BE2C (cell line): ENCODE results near the gene THSD7B.
A peak's percentile ranks its signal among the peaks of the same experiment; 100 is the strongest.

Source experiments
- DNase-seq: peaks from one replicate; pipeline ENCODE4 v3.0.0-alpha.2; 2020
- H3K27me3 ChIP-seq: fragments of 250-450 bp; sonication (Bioruptor Pico); 2 replicates; pipeline ENCODE4 v1.5.1; 2020; ENCODE audit warnings: mild to moderate bottlenecking
- H3K36me3 ChIP-seq: fragments of 250-450 bp; sonication (Bioruptor Pico); 2 replicates; pipeline ENCODE4 v1.5.1; 2020; ENCODE audit warnings: mild to moderate bottlenecking
- H3K4me1 ChIP-seq: fragments of 250-450 bp; sonication (Bioruptor Pico); 2 replicates; pipeline ENCODE4 v1.5.1; 2020
- H3K4me3 ChIP-seq: 2 replicates; pipeline ENCODE4 v1.5.1; 2011; ENCODE audit warnings: low read depth, low read length
- H3K9me3 ChIP-seq: fragments of 250-450 bp; sonication (Bioruptor Pico); 2 replicates; pipeline ENCODE4 v1.5.1; 2020
- TF ChIP-seq, protein P1 (sequence below): IDR thresholded peaks from 2 replicates; pipeline ENCODE4 v1.5.1; 2012; ENCODE audit warnings: mild to moderate bottlenecking, low read depth, low read length

THSD7B gene

DNA sequence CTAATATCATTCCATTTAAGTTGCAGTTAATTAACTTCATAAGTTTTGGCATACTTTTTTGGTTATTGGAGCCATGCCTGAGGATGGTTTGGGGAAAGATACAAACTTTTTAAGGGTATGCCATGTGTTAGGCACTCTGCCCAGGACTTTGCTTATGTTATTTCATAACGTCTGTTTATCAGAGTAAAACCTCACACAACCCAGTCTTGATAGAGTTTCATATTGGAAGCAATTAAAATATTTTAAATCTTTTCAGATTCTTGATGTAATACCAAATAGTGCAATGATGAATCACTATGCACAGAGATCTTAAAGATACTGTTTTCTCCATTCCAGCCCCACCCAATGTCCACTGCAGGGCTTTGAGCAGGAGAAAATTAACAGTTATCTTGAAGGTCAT lies 669.8 kb downstream of the THSD7B start:
- DNase-seq, result no peak
- no peak overlapping the region for H3K4me3 ChIP-seq
- H3K36me3 ChIP-seq, result no peaks in the 10 kb centered on the region

DNA sequence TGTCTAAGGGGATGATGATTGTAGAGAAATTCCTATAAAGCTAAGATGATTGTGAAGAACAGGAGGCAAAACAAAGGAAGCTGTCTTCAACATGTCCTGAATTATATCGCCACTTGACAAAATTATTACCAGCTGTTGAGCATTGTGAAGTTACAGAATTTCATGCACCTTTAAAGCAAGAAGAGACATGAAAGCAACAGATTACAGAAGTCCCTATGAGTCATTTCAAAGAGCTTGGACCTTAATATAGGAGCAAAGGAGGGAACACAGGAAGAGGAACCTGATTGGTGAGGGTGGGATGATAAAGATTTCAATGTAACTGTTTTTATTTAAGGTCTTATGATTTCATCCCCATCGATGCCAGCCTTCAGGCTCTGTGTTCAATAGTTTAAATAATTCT lies 672.0 kb downstream of the THSD7B start:
- H3K9me3 ChIP-seq, result no peaks in the 10 kb centered on the region
- H3K4me3 ChIP-seq, result no peak overlapping the region
- no peaks in the 10 kb centered on the region for H3K27me3 ChIP-seq
- no peaks in the 10 kb centered on the region for H3K36me3 ChIP-seq
- DNase-seq, result no peak
- no peaks in the 10 kb centered on the region for H3K4me1 ChIP-seq
- TF ChIP-seq, protein P1, sequence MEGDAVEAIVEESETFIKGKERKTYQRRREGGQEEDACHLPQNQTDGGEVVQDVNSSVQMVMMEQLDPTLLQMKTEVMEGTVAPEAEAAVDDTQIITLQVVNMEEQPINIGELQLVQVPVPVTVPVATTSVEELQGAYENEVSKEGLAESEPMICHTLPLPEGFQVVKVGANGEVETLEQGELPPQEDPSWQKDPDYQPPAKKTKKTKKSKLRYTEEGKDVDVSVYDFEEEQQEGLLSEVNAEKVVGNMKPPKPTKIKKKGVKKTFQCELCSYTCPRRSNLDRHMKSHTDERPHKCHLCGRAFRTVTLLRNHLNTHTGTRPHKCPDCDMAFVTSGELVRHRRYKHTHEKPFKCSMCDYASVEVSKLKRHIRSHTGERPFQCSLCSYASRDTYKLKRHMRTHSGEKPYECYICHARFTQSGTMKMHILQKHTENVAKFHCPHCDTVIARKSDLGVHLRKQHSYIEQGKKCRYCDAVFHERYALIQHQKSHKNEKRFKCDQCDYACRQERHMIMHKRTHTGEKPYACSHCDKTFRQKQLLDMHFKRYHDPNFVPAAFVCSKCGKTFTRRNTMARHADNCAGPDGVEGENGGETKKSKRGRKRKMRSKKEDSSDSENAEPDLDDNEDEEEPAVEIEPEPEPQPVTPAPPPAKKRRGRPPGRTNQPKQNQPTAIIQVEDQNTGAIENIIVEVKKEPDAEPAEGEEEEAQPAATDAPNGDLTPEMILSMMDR, result no peak

More for the DNA sequence above, 669.8 kb downstream of the THSD7B start:
- Histone ChIP-seq H3K9me3 (no peaks in the 10 kb centered on the region), H3K4me1 (no peaks in the 10 kb centered on the region), H3K27me3 (no peaks in the 10 kb centered on the region)
- TF ChIP-seq, protein P1, result no peak

DNA sequence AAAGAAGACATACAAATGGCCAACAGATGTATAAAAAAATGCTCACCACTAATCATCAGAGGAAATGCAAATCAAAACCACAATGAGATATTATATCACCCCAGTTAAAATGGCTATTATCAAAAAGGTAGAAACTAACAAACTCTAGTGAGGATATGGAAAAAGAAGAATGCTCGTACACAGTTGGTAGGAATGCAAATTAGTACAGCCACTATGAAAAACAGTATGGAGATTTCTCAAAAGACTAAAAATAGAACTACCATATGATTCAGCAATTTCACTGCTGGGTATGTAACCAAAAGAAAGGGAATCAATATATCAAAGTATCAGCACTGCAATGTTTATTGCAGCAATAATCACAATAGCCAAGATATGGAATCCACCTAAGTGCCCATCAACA lies 679.6 kb downstream of the THSD7B start:
- no peak for DNase-seq
- Histone ChIP-seq H3K4me3 (no peak overlapping the region), H3K36me3 (no peaks in the 10 kb centered on the region), H3K4me1 (no peaks in the 10 kb centered on the region), H3K9me3 (no peaks in the 10 kb centered on the region), H3K27me3 (no peaks in the 10 kb centered on the region)
- TF ChIP-seq, protein P1, result no peak

DNA sequence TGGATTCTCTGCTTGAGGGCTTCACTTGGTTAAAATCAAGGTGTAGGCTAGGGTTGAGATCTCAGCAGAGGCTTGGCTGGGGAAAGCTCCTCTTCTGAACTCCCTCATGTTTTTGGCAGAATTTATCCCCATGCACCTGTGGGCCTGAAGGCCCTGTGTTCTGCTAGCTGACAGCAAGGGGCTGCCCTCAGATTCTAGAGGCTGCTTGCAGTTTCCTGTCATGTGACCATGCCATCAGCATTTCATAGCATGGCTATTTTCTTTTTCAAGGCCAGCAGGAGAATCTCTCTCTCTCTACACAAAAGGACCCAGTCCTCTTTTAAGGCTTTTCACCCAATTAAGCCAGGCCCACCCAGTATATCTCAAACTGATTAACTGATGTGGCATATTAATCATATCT lies 684.1 kb downstream of the THSD7B start:
- no peak for DNase-seq

DNA sequence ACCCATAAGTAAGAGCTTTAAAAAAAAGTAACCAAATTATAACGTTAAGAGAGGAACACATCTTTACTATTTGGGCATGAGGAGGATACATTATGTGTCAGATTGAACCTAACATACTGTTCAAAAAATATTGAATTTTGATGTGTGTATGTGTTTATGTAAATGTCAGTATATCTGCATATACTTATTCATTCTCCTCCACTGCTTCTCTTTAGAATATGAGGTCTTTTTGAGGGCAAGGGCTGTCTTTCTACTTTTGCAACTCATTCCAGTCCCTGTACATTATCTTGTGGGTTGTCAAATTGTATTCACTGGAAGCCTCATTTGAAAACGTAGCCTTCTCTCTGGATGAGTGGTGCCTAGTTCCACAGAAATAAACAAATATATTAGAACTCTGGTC lies 689.5 kb downstream of the THSD7B start:
- TF ChIP-seq, protein P1, result no peak
- DNase-seq, result no peak
- Histone ChIP-seq H3K36me3 (no peaks in the 10 kb centered on the region), H3K4me1 (no peaks in the 10 kb centered on the region), H3K4me3 (no peak overlapping the region), H3K27me3 (no peaks in the 10 kb centered on the region), H3K9me3 (no peaks in the 10 kb centered on the region)

More for the DNA sequence above, 684.1 kb downstream of the THSD7B start:
- no peaks in the 10 kb centered on the region for H3K4me1 ChIP-seq
- no peaks in the 10 kb centered on the region for H3K27me3 ChIP-seq
- TF ChIP-seq, protein P1, result no peak
- H3K36me3 ChIP-seq, result no peaks in the 10 kb centered on the region
- H3K9me3 ChIP-seq, result no peaks in the 10 kb centered on the region
- H3K4me3 ChIP-seq, result no peak overlapping the region

DNA sequence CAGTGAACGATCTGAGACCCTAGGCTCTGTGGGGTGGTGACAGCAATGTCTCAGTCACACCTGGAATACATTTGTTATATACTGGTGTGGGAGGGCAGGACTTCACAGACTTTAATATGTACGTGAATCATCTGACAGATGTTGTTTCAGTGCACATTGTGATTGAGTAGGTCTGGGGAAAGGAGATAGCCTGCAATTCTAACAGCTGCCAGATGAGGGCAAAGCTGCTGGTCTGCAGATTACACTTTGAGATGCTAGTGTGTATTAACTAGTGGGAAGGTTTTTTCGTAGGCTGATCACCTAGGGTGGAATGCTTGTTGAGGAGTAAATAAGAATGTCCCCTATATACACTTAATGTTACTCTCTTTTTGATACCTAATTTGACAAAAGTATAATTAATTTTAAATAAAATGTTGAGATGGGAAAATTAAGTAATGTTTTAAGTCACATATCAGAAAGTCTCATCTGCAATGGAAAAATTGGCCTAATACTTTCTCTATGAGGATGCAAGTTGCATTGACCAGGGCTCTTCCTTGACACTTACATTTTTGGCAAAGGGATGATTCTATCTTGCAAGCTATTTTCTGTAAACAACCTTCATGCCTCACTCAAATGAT lies 702.0 kb downstream of the THSD7B start:
- no peaks in the 10 kb centered on the region for H3K27me3 ChIP-seq
- no peaks in the 10 kb centered on the region for H3K4me1 ChIP-seq
- peak; percentile 13 for DNase-seq
- no peaks in the 10 kb centered on the region for H3K36me3 ChIP-seq
- H3K9me3 ChIP-seq, result no peaks in the 10 kb centered on the region
- TF ChIP-seq, protein P1, result peak; percentile 50
- no peak overlapping the region for H3K4me3 ChIP-seq
